Transverse colon (tissue), 4 donors: ENCODE results near the gene SDK2. TPM values are rescaled to one million over a fixed set of nuclear protein-coding genes. Genes with fewer than 3 reads are reported as not detected.

Experiments
- DNase-seq: peaks from one replicate; pipeline ENCODE4 v3.0.0-alpha.2; 2019
- H3K27ac ChIP-seq, 4 donors: fragments of 200-600 bp; sonication (generic); 2 replicates each; pipeline ENCODE4 v1.5.1; 2016 to 2018; ENCODE audit warnings: inconsistent platforms in 4 of 4
- H3K27me3 ChIP-seq: fragments of 200-600 bp; sonication (generic); 2 replicates; pipeline ENCODE4 v1.5.1; 2017; ENCODE audit warnings: inconsistent platforms
- H3K36me3 ChIP-seq, 4 donors: fragments of 200-600 bp; sonication (generic); 2 replicates each; pipeline ENCODE4 v1.5.1; 2017 to 2019; ENCODE audit warnings: inconsistent platforms in 4 of 4
- H3K4me1 ChIP-seq, 4 donors: fragments of 200-600 bp; sonication (generic); 2 replicates each; pipeline ENCODE4 v1.5.1; 2017 to 2020; ENCODE audit warnings: inconsistent platforms in 4 of 4
- H3K4me3 ChIP-seq, 4 donors: fragments of 200-600 bp; sonication (generic); 1 replicate in 1 of 4; 2 replicates in 3 of 4; pipeline versions ENCODE4 v1.5.1 to v1.6.1; 2017 to 2019; ENCODE audit warnings: inconsistent platforms in 4 of 4
- H3K9me3 ChIP-seq, 2 donors: fragments of 200-600 bp; sonication (generic); 2 replicates each; pipeline ENCODE4 v1.5.1; 2017 to 2019; ENCODE audit warnings: inconsistent platforms in 2 of 2
- EP300 ChIP-seq: sonication (generic); formaldehyde crosslinking; IDR thresholded peaks from one replicate; pipeline ENCODE4 v1.6.1; 2017; ENCODE audit warnings: antibody characterized with exemption, low read depth
- POLR2A ChIP-seq: fragments of 450-650 bp; IDR thresholded peaks from one replicate; pipeline ENCODE4 v1.6.1; 2016; ENCODE audit warnings: antibody characterized with exemption, mild to moderate bottlenecking, moderate library complexity
- POLR2AphosphoS5 ChIP-seq, 3 donors: sonication (generic); formaldehyde crosslinking; IDR thresholded peaks; one replicate each; pipeline ENCODE4 v1.6.1; 2016; ENCODE audit warnings: antibody characterized with exemption in 3 of 3
- WGBS, 2 donors: methylation state at CpG; one replicate each; pipeline ENCODE4 v1.1.5; 2018; ENCODE audit warnings: low coverage in 1 of 2; 5-methylcytosine and 5-hydroxymethylcytosine counted together
- in situ Hi-C, 4 donors: fragments of 200-750 bp; cut with MboI; loops; one replicate each; pipeline versions ENCODE4 v1.15.0 to v1.15.1; 2017; ENCODE audit warnings: low sequenced_read_pairs in 3 of 4, low pct_ligation_motif_present in 1 of 4, low pct_unique_long_range_greater_than_20kb in 1 of 4
- intact Hi-C: fragments of 100-400 bp; cut with DNase I; formaldehyde crosslinking; loops from one replicate; pipeline ENCODE4 v1.15.1; 2023; ENCODE audit warnings: low total_unique reads
- total RNA-seq, 4 donors: library from RNA; depleted of rRNA; stranded (reverse); fragments of >200 nt; gene quantifications; one replicate each; pipeline ENCODE4 v1.1.0, GENCODE V29; 2016
- TF ChIP-seq, protein P1 (sequence below), 5 experiments: fragments of 200-600 bp in 3 of 5; fragments of 450-650 bp in 2 of 5; sonication (generic) in 3 of 5; IDR thresholded peaks; 1 replicate in 2 of 5; 2 replicates in 3 of 5; pipeline ENCODE4 v1.5.1; 2016 to 2017; ENCODE audit warnings: antibody characterized with exemption in 5 of 5, inconsistent platforms in 3 of 5, mild to moderate bottlenecking in 2 of 5, moderate library complexity in 1 of 5

The SDK2 gene
- total RNA-seq, 4 donors from 2014 or later = 2.6 to 9.8 (median 3.4) TPM

DNA sequence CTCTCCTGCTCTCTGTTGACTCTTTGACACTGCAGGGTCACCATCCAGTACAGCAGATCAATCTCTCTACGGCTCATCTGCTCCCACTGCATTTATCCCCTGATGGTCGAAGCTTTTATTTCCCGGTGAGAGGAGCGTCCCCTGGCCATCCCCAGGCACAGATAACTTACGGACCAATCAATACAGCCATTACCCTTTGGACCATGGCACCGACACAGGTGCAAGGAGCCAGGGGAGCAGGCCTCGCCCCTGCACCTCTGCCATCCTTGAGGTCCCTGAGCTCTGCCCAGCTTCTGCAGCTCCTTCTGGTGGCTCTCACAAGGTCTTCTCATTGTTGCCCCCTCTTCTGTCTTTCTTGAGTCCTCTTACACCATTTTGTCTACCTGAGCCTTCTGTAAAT, 115.6 kb downstream of the SDK2 start:
- intact Hi-C loops = no loop called here
- H3K9me3 ChIP-seq = no peaks in the 10 kb centered on the region
- in situ Hi-C loops = no loop called here
- H3K36me3 ChIP-seq = no peaks in the 10 kb centered on the region
- TF ChIP-seq POLR2A (no peak), POLR2AphosphoS5 (IDR thresholded peaks at IDR 0.05) (no peak), EP300 (no peak)
- TF ChIP-seq, protein P1, sequence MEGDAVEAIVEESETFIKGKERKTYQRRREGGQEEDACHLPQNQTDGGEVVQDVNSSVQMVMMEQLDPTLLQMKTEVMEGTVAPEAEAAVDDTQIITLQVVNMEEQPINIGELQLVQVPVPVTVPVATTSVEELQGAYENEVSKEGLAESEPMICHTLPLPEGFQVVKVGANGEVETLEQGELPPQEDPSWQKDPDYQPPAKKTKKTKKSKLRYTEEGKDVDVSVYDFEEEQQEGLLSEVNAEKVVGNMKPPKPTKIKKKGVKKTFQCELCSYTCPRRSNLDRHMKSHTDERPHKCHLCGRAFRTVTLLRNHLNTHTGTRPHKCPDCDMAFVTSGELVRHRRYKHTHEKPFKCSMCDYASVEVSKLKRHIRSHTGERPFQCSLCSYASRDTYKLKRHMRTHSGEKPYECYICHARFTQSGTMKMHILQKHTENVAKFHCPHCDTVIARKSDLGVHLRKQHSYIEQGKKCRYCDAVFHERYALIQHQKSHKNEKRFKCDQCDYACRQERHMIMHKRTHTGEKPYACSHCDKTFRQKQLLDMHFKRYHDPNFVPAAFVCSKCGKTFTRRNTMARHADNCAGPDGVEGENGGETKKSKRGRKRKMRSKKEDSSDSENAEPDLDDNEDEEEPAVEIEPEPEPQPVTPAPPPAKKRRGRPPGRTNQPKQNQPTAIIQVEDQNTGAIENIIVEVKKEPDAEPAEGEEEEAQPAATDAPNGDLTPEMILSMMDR (IDR thresholded peaks at IDR 0.05) = no peak
- H3K27ac ChIP-seq = no peak overlapping the region
- no peaks in the 10 kb centered on the region for H3K27me3 ChIP-seq
- WGBS, 2 donors = 60 to 77% methylated on average over 3 to 7 of the region's 7 CpGs
- no peak overlapping the region for H3K4me3 ChIP-seq
- DNase-seq = no peak
- H3K4me1 ChIP-seq = no peaks in the 10 kb centered on the region

DNA sequence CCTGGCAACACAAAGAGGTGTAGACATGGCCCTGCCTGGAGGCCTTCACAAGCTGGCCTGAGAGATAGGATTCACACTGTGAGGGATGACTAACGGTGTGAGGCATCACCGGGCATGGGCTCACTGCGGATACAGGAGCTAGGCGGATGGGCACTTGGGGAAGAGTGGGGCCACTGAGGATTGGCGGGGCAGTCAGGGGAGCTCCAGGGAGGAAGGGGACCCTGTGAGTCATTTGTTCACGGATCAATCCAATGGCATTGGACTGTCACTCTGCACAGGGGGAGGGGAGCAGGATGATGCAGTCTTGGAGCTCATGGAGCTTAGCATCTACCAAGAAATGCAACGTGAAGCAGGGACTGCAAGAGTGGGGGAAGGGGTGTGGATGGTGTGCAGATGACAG, 117.3 kb downstream of the SDK2 start:
- intact Hi-C loops = no loop called here
- in situ Hi-C loops = no loop called here

DNA sequence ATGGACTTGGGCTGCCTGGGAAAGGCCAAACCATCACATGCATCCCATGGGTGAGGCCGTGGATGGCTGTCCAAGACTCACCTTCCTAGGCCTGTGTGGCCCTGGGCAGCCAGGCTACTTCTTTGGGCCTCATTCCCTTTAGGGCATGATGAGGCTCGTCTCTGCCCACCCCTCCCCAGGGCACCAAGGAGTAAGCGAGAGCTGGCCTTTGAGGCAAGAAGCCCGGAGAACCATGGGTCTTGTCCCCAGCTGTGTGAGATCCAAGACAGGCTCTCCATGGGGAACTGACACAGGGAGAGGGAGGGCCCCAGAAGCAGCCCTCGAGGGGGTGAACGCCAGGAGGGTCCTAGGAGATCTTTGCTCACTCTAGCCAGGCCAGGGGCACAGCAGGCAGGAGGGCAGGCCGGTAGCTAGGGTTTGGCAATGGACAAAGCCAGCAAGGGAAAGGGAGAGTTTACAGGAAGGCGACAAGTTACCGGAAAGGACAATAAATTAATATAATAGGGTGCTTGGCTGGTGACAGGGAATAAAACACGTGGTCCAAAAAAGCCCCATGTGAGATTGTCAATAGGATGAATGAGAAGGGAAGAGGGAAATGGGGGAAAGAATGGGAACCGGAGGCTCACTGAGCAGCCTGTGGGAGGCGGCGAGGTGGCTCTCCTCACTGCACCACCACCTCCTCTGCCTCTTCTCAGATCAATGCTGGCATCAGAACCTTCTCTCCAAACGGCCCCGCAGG, 119.1 kb downstream of the SDK2 start:
- Histone ChIP-seq H3K4me1 (no peaks in the 10 kb centered on the region), H3K4me3 (no peak overlapping the region), H3K36me3 (no peaks in the 10 kb centered on the region), H3K27me3 (no peaks in the 10 kb centered on the region), H3K27ac (no peak overlapping the region), H3K9me3 (no peaks in the 10 kb centered on the region)
- in situ Hi-C loops = no loop called here
- DNase-seq = no peak
- intact Hi-C loops = no loop called here
- TF ChIP-seq, protein P1 (IDR thresholded peaks at IDR 0.05) = no peak
- TF ChIP-seq POLR2AphosphoS5 (IDR thresholded peaks at IDR 0.05) (no peak), POLR2A (no peak), EP300 (no peak)
- 75% methylated on average over 15 of the region's 15 CpGs; no CpG with 5 or more reads in 1 of the 2 donors for WGBS, 2 donors

More for the DNA sequence above, 117.3 kb downstream of the SDK2 start:
- H3K27ac ChIP-seq = no peak overlapping the region
- H3K4me3 ChIP-seq = no peak overlapping the region
- H3K4me1 ChIP-seq = no peaks in the 10 kb centered on the region
- no peaks in the 10 kb centered on the region for H3K36me3 ChIP-seq
- no peaks in the 10 kb centered on the region for H3K9me3 ChIP-seq
- no peak for DNase-seq
- TF ChIP-seq POLR2AphosphoS5 (IDR thresholded peaks at IDR 0.05) = no peak
- TF ChIP-seq POLR2A = no peak
- TF ChIP-seq, protein P1 (IDR thresholded peaks at IDR 0.05) = no peak
- TF ChIP-seq EP300 = no peak
- 80 to 85% methylated on average over 4 to 7 of the region's 7 CpGs for WGBS, 2 donors
- no peaks in the 10 kb centered on the region for H3K27me3 ChIP-seq

DNA sequence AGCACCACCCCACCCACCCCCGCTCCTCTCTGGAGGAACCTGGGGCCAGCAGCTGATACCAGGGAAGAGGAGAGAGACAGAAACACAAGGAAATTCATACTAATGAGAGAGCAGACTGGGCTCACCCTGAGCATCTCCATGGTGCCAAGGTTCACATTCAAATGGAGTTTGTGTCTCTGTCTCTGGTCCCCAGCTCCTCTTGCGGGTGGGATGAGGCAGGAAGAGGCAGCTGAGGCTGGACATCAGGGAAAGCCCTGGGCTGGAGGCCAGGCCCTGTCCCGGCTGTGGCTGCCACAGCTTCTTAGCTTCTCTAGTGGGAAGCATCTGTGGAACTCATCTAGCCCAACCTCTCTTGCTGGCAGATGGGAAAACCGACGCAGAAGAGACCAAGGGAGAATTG, 121.5 kb downstream of the SDK2 start:
- 84% methylated on average over 5 of the region's 5 CpGs; no CpG with 5 or more reads in 1 of the 2 donors for WGBS, 2 donors
- Histone ChIP-seq H3K9me3 (no peaks in the 10 kb centered on the region), H3K36me3 (no peaks in the 10 kb centered on the region), H3K27ac (no peak overlapping the region), H3K4me1 (no peaks in the 10 kb centered on the region), H3K4me3 (no peak overlapping the region), H3K27me3 (no peaks in the 10 kb centered on the region)
- no peak for TF ChIP-seq POLR2AphosphoS5 (IDR thresholded peaks at IDR 0.05)
- no peak for TF ChIP-seq POLR2A
- no peak for TF ChIP-seq EP300
- TF ChIP-seq, protein P1 (IDR thresholded peaks at IDR 0.05) = no peak
- intact Hi-C loops = no loop called here
- no peak for DNase-seq
- in situ Hi-C loops = no loop called here
